ENCODE measurements around the gene LINC00237. TPM values are rescaled to one million over a fixed set of nuclear protein-coding genes. Genes with fewer than 3 reads are reported as not detected.

The LINC00237 gene
- total RNA-seq: not detected in 2 replicates

GRCh38 chr20:21106171-21107017 is at the start of gene LINC00237:
Gene LINC00237, minus strand, starts transcription at chr20:21106358.

GRCh38 chr20:21125849-21126580 is 19.9 kb upstream of the LINC00237 start, which contains the start of gene KIZ:
Gene KIZ, plus strand, starts transcription at chr20:21126082. Its CDS starts 34 bp downstream, at chr20:21126116.

Other genes with a start within 250 kb of the LINC00237 start
- 3.6 and 8.4 TPM in 2 replicates for gene KIZ, start 19.7 kb upstream of the LINC00237 start, total RNA-seq
- gene XRN2, start 197.0 kb upstream of the LINC00237 start, total RNA-seq: 75.6 and 105 TPM in 2 replicates

Data from dermis lymphatic vessel endothelial cell (primary cell).